ENCODE data around the gene SLC22A12. TPM values are rescaled to one million over a fixed set of nuclear protein-coding genes. Genes with fewer than 3 reads are reported as not detected.

The SLC22A12 gene
- total RNA-seq, 1 donor from 2014 or later = not detected

- Mint-ChIP-seq H3K4me3 (peak overlapping the region; percentile 69), H3K27ac (ENCODE audit: unreplicated experiment) (no peak overlapping the region), H3K4me1 (peaks cover 30% of the 10 kb centered on the region), H3K36me3 (ENCODE audit: low read depth) (no peaks in the 10 kb centered on the region), H3K27me3 (ENCODE audit: low read depth) (no peaks in the 10 kb centered on the region), H3K9me3 (no peaks in the 10 kb centered on the region)
- DNase-seq (ENCODE audit: low read depth, low spot score) = no peak
- TF ChIP-seq CTCF (conservative IDR thresholded peaks at IDR 0.05) = peak; percentile 22
Observed at GRCh38 chr11:64564947-64565889, 25.8 kb upstream of the SLC22A12 start.

DNA sequence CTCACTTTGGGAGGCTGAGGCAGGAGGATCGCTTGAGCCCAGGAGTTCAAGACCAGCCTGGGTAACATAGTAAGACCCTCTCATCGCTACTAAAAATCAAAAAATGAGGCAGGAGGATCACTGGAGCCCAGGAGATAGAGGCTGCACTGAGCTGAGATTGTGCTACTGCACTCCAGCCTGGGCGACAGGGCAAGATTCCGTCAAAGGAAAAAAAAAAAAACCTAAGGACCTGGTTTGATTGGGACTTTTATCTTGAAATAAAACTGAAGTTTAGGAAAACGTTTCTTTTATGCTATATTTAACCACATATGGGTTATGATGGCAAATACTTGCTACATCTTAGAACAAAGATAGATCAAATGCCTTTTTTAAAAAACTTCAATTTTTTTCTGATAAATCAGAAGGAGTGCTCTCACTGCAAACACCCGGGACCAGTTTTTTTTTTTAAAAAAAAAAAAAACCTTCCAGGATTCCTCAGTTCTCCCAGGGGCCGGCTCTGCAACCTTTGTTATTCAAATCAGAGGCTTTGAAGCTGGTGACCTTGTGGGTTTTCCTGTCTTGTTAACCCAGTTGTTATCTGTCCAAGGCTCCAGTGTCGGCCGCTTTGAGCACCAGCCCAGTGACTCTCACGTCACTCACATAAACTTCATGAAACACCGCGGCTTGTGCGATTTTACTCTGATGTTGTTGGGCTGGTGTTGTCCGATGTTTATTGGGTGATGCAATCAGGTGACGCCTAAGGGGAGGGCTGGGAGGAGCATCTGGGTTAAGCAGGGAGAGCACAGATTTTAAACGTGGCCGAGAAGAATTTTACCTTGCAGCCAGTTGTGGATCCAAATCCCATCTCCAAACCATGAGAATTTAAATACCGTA is 24.7 kb upstream of the SLC22A12 start:
- H3K4me1 Mint-ChIP-seq = peaks cover 23% of the 10 kb centered on the region
- no peak for TF ChIP-seq CTCF (conservative IDR thresholded peaks at IDR 0.05)
- H3K27me3 Mint-ChIP-seq (ENCODE audit: low read depth) = no peaks in the 10 kb centered on the region
- peak; percentile 58 for DNase-seq (ENCODE audit: low read depth, low spot score)
- H3K9me3 Mint-ChIP-seq = no peaks in the 10 kb centered on the region
- peak overlapping the region; percentile 97 for H3K27ac Mint-ChIP-seq (ENCODE audit: unreplicated experiment)
- H3K36me3 Mint-ChIP-seq (ENCODE audit: low read depth) = no peaks in the 10 kb centered on the region
- H3K4me3 Mint-ChIP-seq = peak overlapping the region; percentile 69

GRCh38 chr11:64566915-64567891 is 23.8 kb upstream of the SLC22A12 start:
- DNase-seq (ENCODE audit: low read depth, low spot score) = peak; percentile 53
- H3K4me3 Mint-ChIP-seq = peak overlapping the region; percentile 69
- no peaks in the 10 kb centered on the region for H3K9me3 Mint-ChIP-seq

DNA sequence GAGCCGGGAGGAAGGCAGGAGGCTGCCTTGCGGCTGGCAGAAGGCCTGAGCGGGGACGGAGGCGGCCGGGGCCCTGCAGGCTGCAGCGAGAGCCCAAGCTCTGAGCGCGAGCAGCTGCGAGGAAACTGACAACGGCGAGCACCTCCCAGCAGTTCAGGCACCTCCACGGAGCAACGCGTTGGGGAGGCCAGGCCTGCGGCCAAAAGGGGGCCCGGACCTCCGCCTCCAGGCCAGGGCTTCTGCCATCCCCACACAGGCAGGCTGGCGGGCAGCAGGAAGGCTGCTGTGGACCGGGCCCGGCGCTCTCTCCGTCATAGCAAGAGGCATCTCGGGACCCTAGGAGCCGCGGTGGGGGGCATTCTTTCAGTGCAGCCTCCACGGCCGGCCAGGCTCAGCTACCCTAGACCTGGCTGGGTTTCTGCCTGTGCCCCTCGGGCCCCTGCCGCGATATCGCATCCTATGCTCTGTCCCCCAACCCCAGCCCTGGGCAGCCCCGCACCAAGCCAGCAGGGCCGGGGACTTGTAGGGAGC is 22.9 kb upstream of the SLC22A12 start:
- TF ChIP-seq CTCF (conservative IDR thresholded peaks at IDR 0.05) = no peak
- no peak overlapping the region for H3K27ac Mint-ChIP-seq (ENCODE audit: unreplicated experiment)
- H3K27me3 Mint-ChIP-seq (ENCODE audit: low read depth) = no peaks in the 10 kb centered on the region
- no peak for DNase-seq (ENCODE audit: low read depth, low spot score)
- H3K4me1 Mint-ChIP-seq = peaks cover 23% of the 10 kb centered on the region
- H3K9me3 Mint-ChIP-seq = no peaks in the 10 kb centered on the region
- no peak overlapping the region for H3K4me3 Mint-ChIP-seq
- H3K36me3 Mint-ChIP-seq (ENCODE audit: low read depth) = no peaks in the 10 kb centered on the region

More at GRCh38 chr11:64566915-64567891, 23.8 kb upstream of the SLC22A12 start:
- Mint-ChIP-seq H3K27me3 (ENCODE audit: low read depth) (no peaks in the 10 kb centered on the region), H3K4me1 (peaks cover 23% of the 10 kb centered on the region), H3K27ac (ENCODE audit: unreplicated experiment) (peak overlapping the region; percentile 97), H3K36me3 (ENCODE audit: low read depth) (no peaks in the 10 kb centered on the region)
- TF ChIP-seq CTCF (conservative IDR thresholded peaks at IDR 0.05) = no peak
